GM19452 (cell line): Measurements from ENCODE around the gene THOC1.

Experiments used
- ATAC-seq: cut with Tn5 transposase; IDR thresholded peaks from one replicate; pipeline ENCODE4 v1.9.1; 2021; ENCODE audit not compliant: unreplicated experiment

The THOC1 gene

DNA sequence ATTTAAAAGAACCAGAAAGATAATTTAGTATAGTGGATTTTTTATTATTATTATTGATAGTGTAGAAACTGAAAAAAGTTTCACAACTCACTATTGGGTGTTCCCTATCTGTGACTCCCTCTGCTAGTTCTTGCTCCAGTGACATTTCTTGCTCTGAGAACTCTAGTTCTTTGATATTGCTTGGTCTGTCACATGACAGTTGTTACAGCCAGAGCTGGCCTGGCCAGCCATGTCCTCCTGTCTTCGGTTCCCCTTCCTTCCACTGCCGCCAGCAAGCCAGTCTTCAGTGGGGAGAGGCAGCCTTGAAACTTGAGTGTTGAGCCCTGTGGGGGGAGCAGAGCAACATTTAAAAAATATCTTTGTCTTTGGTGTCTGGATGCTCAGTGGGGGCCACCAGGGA, 7.6 kb upstream of the THOC1 start:
- no peak for ATAC-seq

DNA sequence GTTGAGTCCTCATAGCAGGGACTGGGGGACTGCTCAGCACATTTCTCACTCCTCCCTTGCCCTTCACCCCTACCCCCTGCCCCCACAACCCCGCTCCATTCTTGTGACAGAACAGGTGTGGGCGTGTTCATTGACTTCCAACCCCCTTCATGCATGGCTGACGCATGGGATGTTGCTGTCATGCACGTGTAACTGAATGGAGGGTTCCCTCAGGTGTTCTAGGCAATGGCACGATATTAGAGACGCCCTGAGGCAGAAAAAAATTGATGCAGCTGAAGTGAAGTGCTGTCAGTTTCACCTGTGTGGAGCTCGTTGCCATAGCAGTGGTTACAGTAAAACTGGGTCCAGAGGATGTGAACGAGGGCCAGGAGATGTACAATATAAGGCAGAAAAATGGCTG, 6.5 kb upstream of the THOC1 start:
- ATAC-seq, result no peak

DNA sequence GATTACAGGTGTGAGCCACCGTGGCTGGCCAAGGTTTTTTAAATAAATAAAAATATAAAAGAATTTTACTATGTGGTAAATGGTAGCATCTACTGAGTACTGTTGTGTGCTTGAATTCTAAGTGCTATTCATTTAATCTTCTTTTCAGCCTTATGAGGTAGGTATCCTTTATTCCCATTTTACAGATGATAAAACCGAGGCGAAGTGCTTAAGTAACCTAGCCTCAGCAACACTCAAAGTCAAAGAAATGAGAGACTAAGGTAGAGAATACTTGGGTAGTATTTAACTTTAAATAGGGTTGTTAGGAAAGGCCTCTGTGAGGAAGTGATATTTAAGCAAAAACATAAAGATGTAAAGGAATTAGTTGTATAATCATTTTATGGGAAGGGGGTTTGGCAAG, 5.7 kb upstream of the THOC1 start:
- ATAC-seq, result no peak

DNA sequence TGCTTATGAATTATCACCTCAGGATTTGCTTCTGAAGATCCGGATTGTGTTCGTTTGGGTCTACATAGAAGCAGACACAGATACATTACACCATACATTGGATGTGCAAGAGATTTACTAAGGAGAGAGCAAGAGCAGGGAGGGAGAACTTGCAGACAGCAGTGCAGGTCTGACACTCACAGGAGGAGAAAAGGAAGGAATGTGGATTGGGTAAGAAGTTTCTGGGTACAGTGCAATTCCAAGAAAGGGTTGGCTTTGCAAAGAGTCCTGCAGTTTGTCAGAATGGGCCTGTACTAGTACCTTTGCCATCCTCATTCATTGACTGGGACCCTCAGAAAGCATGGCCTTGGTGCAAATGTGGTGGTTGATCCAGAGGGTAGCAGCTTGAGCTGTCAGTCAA, 4.8 kb upstream of the THOC1 start:
- no peak for ATAC-seq

DNA sequence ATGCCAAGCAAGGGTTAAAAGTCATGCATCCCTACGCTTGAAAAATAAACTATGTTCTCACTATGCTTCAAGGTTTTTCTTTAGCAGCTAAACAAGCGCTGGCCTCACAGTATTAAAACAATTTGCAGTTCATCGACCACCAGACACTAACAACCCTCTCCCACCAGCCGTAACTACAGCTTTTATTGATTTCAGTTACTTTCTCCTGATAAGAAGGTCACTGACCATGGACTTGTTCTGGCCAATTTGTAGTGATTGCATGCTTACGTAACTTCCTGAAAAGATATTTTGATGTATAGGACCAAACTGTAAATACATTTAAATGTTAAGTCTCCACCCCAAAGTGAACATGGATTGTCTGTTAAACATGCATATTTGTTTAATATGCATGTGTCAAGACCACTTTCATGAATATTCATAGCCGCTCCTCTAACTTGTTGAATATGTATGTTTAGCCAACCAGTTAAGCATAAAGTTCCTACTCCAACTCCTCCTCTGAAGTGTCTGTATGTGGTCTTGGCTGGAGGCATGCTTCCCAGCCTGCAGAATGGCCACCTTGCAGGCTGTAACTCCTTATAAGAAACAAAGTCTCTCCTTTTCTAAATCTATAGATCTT, 1.7 kb upstream of the THOC1 start:
- ATAC-seq, result no peak

DNA sequence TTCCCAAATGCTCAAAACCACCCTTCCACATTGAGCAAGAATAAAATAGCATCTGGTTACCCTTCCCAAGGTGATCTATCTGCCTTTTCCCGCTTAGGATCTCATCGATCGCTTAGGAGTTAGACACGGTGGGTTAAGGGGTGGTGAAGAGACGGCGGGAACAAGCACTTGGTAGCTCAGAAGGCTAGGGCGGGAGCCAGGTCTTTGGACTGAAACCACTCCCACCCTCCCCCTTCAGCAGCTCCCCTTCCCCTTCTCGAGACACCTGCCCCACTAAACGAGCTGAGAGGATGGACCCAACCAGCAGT, 513 bp downstream of the THOC1 start:
- ATAC-seq, result no peak

DNA sequence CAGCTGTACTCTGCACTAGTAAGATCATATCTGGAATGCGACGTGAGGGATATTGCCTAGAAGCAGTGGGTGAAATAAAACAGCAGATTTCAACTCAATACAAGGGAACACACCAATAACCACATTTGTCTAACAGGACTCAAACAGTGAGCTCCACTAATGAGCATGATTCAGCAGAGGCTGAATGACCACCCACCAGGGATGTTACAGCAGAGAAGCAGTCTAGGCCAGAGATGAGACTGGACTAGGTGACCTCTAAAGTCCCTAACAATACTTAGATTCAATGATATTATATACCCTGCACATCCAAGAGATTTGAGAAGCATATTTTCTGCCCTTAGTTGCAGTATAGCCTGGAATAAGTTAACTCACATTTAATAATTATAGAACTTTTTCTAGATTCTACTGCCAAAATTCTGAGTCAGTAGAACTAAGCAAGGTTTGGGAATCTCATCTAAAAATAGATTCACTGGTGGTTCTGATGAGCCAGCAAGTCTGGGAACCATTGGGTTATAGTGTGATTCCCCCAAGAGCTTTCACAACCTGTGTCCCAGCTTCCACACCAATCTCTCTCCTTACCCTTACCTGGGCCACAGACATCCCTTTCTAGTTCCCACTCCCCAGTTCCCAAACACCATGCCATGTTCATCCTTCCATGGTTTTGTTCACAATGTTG, 6.3 kb downstream of the THOC1 start:
- ATAC-seq, result no peak

DNA sequence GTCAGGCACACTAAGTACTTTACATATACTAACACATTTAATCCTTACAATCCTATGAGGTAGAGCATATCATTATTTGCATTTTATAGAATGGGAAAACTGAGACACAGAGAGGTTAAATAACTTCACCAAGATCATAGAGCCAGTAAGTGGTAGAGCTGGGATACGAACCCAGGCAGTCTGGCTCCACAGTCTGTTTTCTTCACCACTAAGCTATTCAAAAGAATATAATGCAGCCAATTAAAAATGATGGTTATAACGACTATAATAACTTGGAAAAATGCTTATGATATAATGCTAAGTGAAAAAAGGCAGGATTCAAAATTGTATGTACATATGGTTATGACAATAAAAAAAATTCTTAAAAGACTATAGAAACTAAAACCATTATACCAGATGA, 7.3 kb downstream of the THOC1 start:
- ATAC-seq, result no peak

DNA sequence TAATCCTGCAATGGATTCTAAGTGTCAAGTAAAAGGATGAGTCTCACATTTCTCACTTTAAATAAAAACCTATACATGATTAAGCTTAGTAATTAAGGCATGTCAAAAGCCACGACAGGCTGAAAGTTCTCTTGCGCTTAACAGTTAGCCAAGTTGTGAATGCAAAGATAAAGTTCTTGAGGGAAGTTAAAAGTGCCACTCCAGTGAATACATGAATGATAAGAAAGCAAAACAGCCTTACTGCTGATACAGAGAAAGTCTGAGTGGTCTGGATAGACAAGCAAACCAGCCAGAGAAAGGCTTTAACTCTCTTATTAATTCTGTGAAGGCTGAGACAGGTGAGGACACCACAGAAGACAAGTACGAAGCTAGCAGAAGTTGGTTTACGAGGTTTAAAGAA, 12.7 kb downstream of the THOC1 start:
- no peak for ATAC-seq

DNA sequence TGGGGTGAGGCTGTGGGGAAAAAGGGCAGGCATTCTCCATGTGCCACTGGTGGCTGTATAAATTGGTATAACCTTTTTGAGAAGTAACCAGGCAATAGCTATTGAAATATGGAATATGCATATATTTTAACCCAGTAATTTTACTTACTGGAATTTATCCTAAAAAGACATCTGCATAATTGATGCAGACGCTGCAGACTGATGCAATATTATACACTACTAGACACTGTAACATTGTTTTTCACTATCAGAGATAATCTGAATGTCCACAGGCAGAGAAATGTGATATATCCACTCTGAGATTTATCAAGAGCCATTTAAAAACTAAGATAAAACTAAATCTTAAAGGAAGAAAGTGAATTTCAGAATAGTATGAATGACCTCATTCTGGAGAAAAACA, 14.7 kb downstream of the THOC1 start:
- no peak for ATAC-seq

DNA sequence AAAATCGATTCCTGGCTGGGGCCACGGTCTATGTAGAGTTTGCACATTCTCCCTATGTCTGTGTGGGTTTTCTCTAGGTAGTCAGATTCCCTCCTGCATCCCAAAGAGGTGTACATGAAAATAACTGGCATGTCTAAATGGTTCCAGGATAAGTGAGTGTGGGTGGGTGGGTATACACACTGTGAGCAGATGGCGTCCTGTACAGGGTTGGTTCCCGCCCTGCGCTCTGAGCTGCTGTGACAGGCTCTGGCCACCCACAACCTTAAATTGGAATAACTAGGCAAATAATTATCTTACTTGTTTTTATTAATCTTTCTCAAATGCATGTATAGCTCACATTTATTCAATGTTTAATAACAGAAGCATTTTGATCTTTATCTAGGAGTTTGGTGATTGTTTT, 16.3 kb downstream of the THOC1 start:
- no peak for ATAC-seq

DNA sequence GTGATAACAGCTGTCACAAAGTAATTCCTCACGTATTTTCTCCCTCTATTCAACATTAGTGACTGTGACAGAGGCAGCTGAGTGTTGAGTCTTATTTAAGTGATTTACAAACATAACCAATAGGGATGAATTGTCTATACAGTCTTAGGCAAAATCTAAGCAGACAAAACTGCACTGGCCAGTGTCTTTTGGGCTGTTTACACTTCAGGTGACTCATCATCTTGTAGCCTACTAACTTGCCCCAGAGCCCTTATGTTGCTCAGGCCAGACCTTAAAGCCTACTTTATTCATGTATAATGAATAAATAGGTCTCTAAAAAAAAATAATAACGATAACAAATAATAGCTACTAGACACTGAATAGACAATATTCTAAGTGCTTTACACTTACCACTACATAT, 17.2 kb downstream of the THOC1 start:
- no peak for ATAC-seq

DNA sequence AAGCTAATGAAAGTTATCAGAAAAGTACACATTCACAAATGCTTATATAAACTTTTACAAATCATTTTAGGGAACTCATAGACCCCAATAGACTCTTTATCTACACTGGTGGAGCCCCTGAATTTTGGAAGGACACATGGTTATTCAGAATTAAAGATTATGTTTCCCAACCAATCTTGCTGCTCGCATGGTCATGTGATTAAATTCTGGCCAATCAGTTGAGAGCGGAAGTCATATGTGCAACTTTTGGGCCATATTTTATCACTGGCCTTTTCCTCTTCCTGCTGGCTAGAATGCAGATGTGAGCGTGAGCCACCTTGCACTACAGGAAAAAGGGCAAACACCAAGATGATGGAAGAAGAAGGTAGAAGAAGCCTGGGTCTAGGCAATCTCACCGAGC, 19.8 kb downstream of the THOC1 start:
- no peak for ATAC-seq

DNA sequence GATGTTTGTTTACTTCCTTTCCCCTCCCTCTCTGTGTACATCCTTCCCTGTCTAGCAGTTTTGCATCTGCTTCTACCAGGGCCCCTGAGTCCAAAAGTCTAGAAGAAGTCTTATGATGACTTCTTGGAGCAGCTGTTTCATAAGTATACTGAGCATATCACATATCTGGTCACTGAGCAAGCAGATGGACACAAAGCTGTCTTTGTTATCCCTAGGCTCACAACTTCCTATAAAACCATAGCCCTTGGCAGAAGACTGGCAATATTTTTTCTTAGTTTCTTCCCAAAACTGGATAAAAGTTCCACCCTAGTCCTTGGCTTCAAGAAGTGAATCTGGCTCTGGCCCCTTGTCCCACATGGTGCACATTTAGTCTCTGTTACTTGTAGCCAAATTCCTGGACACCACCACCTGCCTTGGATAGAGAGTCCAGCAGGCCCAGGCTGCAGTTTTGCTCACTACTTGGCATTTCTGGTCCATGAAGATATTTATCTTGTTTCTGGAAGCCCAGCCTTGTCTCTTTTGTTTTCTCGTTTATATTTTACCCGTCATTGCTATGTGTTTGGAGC, 22.5 kb downstream of the THOC1 start:
- no peak for ATAC-seq

DNA sequence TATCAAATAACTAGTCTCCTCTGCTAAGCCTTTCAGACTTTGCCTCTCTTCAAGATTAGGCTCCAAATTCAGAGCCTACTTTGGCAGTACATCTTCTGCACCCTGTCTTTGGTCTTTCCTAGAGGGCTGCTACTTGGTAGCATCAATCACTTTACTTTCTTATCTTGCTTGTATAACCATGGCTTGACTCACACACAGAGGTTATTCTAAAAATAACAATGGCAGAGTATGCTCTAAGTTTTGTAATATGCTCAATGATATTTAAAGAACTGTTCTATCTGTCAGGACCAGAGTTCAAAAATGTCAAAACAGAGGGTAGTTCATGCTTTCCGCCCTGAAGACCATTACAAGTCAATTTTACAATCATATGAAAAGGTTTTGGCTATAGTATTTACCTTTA, 27.7 kb downstream of the THOC1 start:
- no peak for ATAC-seq

DNA sequence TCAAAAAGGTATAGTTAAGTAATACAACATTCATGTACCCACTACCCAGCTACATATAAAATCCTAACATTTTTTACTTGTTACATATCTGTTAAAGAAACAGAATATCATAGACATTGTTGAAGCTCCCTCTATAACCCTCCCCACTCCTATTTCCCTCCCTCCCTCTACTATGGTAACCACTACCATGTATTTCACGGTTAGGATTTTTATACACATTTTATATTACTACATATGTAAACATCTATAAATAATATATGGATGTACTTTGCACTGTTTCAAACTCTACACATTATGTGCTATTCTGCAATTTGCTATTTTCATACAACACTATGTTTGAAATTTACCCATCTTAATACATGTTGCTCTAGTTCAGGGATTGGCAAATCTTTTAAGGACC, 36.3 kb downstream of the THOC1 start:
- no peak for ATAC-seq

DNA sequence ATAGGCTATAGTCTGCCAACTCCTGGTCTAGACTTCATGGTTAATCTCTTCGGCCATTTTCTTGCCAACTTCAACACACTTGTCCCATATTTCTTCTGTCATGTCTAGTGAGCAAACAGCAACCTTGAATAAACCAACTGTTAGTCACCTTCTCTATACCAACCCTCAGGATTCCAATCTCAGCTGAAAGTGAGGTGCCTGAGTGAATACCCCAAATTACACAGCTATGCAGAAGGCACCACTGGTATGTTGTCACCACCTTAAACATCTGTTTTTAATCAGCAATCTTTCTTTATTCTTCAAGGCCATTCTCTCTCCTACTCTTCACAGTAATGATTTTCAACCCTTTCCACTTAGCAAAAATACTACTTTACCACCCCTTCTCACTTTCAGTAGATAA, 39.3 kb downstream of the THOC1 start:
- no peak for ATAC-seq

DNA sequence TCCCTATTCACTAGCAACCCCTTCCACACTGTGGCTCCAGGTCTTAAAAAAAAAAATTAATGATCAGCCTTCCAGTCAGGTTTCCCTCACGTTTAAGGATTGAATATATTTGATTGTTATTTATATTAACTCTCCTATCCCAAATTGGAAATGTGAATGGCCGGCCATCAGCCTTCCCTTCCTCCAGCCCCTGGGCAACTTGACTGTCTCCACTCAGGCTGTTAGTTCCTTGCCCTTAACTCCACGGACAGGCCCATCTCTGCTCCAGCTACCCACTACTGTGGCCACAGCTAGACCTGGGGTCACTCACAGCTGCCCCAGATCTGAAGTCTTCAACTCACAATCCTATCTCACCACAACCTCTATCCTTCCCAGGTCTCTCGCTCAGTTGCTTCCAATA, 39.9 kb downstream of the THOC1 start:
- no peak for ATAC-seq

DNA sequence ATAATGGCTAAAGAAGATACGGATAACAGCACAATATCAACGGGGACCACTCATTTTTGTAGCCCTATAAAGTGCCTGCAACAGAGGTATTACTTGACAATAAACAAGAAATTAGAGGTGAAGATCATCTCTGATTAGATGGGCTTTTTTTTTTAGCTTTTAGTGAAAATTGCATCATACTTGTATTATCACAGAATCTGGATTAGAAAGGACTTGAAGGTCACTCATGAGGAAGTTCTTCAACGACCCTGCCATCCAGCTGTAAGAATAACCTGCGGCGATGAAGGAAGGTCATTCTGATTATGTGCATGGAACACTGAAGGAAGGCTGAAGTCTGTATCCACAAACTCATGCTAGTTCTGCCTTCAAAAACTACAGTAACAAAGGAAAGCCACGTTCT, 40.5 kb downstream of the THOC1 start:
- no peak for ATAC-seq

DNA sequence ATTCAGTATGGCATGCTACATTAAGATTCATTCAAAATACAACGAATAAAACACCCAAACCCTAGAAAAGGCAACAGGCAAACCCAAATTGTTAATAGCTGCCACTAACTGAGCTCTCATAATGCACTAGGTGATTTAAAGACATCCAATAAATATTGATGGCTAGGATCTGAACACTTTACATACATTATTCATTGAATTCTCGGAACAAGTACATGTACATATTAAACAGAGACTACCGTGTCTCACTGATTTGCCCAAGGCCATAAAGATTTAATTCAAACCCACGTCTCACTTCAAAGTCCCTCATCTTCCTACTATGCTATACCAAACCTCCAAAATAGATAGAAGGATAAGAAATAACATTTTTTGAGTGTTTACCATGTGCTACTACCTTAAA, 42.1 kb downstream of the THOC1 start:
- no peak for ATAC-seq

DNA sequence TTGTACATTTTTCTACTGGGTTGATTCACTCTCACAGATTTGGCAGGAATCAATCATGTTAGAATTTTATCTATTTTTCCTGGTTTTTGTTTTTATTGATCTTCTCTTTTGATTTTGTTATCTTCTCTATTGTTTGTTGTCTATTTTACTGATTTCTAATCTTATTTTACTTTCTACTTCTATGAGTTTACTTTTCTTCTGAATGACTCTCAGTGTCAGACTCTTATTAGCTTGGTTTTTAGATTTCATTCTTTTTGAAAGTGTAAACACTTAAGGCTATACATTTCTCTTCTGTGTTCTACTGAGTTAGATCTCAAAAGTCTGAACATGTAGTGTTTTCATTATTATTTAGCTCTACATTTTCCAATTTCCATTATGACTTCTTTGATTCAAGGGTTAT, 47.1 kb downstream of the THOC1 start:
- no peak for ATAC-seq

DNA sequence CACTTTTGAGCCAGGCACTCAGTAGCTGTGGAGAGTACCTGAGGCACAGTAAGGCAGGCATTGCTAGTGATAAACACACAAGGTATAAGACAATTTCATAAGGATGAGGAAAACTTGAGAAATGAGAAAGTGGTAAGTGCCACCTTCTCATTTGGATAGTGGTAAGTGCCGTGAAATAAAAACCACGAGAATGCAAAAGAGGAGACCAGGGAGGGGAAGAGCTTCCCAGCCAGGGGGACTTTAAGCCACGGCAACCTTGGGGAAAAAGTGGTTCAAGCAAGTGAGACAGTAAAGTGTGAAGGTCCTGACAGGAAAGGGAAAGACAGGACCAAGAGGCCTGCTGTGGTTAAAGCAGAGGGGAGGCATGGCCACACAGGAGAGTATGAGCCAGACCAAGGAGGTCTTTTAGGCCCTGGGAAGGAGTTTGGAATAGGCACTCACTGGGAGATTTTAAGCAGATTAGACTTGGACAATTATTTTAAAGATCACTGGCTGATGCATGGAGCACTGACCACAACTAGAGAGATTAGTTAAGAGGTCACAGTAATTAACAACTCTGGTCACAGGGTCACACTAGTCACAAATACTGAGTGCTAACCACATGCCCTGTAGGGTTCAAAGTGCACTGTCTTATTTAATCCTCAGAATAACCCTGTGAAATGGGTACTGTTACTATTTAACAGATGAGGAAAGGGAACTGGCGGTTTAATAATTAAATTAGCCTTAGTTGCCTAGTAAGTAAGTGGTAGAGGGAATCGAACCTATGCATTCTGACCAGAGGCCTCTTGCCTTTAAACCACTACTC, 50.1 kb downstream of the THOC1 start:
- ATAC-seq, result no peak
